KBM-7 (cell line): Measurements from ENCODE around the gene ABCG5.

Source experiments
- DNase-seq: peaks from one replicate; pipeline ENCODE4 v3.0.0-alpha.2; 2015
- in situ Hi-C: fragments of 300-500 bp; cut with MboI; formaldehyde crosslinking; loops from 2 replicates; pipeline ENCODE4 v1.14.3; 2020; ENCODE audit warnings: low sequenced_read_pairs, low pct_unique_long_range_greater_than_20kb, mixed read lengths

Gene ABCG5

DNA sequence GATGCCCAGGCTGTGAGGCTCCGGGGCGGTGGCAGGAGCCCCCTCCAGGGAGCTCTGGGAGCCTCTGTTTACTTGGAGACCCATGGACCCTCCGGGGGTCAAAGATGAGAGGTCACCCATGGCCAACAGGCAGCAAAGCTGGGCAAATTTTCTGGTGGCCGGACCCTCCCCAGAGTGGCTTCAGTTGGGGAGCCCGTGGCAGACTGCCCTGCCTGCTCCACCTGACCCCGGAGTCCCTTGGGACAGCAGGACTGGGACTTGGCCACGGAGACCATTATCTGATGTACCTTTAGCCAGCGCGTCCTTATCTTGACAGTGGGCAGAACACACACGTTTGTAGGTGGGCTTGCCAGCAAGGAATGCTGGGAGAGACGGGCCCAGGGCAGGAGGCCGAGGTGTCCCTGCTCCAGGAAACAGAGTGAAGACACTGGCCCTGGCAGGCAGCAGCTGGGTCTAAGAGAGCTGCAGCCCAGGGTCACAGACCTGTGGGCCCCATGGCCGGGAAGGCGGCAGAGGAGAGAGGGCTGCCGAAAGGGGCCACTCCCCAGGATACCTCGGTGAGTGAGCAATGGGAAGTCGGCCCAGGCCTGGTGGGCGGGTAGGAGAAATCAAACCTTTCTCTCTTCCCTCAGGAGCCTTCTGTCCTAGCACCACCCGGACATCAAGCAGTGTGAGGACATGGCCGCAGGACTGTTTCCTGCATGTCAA lies at the start of gene ABCG5, which contains the start of gene ABCG8:
Gene ABCG5, minus strand, starts transcription at position 280 of the 708 bp plus-strand sequence. Its CDS starts 160 bp downstream, at position 120.
Gene ABCG8, plus strand, starts transcription at position 412 of the 708 bp plus-strand sequence. Its CDS starts 83 bp downstream, at position 495.
- in situ Hi-C loops = no loop called here
- no peak for DNase-seq

DNA sequence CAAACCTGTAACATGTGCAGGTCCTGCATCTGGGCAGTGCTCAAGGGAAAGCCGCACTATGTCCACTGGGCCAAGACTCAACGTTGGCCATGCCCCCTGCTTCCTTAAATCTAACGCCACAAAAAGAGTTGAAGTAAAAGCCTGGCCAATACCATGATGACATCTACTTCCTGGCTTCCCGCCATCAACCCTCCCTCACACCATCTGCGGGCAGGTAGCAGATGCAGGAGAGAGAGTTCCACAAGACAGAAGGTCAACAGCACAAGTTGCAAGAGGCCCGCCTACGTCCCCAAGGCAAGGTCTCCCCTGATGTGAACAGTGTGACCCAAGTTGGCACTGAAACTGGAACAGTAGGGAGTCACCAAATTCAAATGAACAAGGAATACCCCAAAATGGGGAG lies 48.5 kb upstream of the ABCG5 start:
- DNase-seq = no peak

DNA sequence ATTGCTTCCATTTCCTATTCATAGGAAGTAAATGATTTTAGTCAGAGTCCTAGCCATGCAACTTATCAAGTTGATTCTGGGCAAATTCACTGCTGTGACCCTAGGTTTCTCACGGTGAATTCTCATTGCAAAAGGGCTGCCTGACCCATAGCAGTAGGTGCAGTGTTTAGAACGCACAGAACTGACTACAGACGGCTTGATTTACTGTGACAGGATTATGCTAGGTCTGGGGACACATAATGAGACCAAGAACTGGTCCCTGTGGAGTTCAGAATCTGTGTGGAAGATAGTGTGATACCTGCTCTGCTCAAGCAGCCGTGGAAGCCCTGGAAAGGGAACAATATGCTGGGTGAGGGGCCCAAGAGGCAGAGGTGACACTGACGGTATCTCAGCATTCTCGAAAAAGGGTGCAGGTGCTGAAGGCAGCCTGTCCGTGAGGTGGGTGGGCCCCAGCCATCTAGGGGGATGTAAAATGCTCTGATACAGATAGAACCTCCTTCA lies 46.5 kb upstream of the ABCG5 start:
- in situ Hi-C loops = loop anchor here (25.0 kb wide), 1 partner anchor 273 kb away; no protein-coding TSS in a partner anchor
- no peak for DNase-seq

More for the DNA sequence above, 48.5 kb upstream of the ABCG5 start:
- in situ Hi-C loops = loop anchor here (25.0 kb wide), 1 partner anchor 275 kb away; no protein-coding TSS in a partner anchor

DNA sequence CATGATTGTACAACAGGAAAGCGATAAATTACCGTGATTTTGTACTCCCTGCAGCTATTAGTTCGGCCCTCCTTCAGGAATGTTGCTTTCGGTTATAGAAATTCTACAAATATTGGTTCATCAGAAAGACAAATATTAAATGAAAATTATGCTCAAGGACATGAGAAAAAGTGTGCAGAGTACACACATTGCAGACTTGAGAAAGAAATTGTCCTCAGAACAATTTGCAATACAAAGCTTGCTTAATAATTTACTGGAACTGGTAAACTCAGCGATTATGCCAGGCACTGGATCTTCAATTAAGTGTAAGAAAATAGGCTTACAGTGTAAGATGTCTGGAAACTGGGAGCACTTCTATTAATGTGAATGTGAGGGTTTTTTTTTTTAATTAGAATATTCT lies 46.0 kb upstream of the ABCG5 start:
- no peak for DNase-seq
- in situ Hi-C loops = loop anchor here (25.0 kb wide), 1 partner anchor 272 kb away; no protein-coding TSS in a partner anchor

DNA sequence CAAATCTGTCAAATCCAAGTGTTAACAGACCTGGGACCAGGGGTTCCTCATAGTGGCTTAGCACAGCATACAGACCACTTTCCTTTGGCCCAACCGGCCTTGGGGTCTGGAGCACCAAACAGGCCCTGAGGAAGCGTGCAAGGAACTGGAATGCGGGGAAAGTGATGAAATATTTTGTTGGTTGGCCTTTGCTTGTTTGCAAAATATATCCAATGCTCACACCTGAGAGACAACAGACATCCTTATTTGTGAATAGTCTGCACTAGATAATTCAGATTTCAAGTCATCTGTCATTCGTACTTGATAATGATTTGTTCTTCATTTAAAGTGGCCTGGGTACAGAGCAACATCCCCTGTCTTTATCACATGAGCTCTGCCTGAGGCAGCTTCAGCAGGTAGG lies 43.7 kb upstream of the ABCG5 start:
- in situ Hi-C loops = loop anchor here (25.0 kb wide), 1 partner anchor 270 kb away; no protein-coding TSS in a partner anchor

DNA sequence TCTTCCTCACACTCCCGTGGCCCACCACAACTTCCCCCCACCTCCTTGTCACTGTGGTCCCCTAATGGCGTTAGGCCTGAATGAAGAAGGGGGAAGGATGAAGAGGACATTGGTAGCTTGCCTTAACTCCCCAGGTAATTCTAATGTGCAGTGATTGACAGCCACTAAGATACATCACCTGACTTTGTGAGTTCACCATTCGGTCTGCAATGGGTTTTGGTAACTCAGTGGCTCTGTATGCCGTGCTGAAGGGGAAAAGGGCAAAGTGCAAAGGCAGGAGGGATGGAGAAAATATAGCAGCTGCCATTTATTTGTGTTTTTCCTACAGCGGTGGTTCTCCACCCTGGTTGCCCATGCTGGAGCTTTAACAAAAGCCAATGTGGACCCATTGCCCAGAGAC lies 42.3 kb upstream of the ABCG5 start:
- in situ Hi-C loops = loop anchor here (25.0 kb wide), 1 partner anchor 269 kb away; no protein-coding TSS in a partner anchor
- DNase-seq = no peak

More for the DNA sequence above, 43.7 kb upstream of the ABCG5 start:
- no peak for DNase-seq

DNA sequence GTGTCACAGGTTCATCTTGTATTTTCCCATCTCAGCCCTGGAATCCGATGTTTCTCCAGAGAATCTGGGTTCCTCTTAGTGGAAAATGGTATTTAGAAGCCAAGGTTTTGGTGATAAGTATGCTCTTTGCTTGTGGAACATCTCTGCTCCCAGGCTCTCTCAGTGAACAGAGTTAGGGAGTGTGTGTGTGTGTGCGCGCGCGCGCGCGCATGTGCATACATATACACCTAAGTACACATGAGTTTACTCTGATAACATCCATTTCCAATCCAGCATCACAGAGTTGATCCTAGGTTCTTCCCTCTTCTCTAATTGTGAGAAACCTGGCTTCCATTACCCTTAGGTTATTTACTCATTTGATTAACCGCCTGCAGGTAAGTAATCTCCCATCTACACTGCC lies 41.8 kb upstream of the ABCG5 start:
- DNase-seq = no peak
- in situ Hi-C loops = loop anchor here (25.0 kb wide), 1 partner anchor 268 kb away; no protein-coding TSS in a partner anchor

DNA sequence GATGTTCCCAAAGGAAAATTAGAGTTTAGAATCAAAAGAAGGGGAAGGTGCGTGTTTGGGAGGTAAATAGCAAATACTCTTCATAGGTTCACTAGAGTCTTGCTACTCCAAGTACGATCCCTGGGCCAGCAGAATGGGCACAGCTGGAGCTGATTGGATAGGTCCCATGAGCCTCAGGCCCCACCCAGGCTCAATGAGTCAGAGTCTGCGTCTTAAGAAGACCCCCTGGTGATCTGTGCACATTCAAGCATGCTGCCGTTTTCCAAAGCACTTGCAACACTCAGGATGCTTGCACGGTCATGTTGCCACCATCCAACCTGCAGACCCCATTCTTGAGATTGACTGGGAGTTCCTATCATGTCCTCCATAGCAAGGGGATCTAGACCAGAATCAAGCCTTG lies 40.6 kb upstream of the ABCG5 start:
- no peak for DNase-seq
- in situ Hi-C loops = loop anchor here (25.0 kb wide), 1 partner anchor 267 kb away; no protein-coding TSS in a partner anchor

DNA sequence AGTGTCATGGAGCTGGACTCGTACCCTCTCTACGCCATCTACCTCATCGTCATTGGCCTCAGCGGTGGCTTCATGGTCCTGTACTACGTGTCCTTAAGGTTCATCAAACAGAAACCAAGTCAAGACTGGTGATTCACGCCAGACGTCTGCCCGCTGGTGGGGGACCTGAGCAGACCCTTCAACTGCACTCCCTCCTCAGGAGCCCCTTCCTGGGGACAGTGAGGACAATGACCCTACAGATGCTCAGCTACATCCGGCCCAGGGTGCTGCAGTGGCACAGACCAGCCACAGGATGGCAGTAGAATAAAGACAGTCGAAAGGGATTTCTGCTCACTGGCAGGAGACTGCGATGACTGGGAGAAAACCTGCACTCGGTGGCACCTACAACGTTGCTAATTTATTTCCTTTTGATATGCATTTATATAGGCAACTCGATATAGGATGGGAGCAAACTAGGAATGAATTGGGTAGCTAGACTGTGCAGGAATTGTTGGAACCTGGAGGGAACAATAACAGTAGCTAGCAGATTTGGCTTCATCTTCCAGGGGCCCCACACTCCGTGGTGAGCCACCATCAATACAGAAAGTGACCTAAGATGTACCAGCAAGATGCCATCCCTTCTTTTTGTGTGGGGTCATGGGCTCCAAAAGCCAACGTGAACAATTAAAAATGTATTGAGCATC lies 39.3 kb upstream of the ABCG5 start:
- in situ Hi-C loops = loop anchor here (25.0 kb wide), 1 partner anchor 266 kb away; no protein-coding TSS in a partner anchor

DNA sequence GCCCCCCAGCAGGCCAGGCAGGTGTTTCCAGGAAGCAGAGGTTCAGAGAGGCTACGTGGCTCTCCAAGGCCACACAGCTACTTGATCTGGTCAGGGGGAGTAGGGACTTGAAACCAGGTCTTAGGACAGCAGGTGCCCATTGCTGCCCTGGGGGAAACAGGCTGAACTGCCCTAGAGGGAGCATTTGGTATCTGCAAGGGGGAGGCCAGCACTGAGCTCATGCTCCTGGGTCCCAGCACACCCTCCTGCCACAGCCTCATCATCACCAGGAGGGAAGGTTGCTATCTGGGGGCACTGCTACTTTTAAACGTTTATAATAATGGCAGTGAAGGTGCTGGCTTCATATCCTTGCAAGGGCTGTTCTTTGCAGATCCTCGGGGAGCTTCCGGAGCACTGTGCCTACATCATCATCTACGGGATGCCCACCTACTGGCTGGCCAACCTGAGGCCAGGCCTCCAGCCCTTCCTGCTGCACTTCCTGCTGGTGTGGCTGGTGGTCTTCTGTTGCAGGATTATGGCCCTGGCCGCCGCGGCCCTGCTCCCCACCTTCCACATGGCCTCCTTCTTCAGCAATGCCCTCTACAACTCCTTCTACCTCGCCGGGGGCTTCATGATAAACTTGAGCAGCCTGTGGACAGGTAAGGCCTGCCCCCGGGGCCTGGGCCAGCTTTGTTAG lies 36.3 kb upstream of the ABCG5 start:
- DNase-seq = no peak
- in situ Hi-C loops = loop anchor here (25.0 kb wide), 1 partner anchor 263 kb away; no protein-coding TSS in a partner anchor

More for the DNA sequence above, 39.3 kb upstream of the ABCG5 start:
- DNase-seq = peak; percentile 72

DNA sequence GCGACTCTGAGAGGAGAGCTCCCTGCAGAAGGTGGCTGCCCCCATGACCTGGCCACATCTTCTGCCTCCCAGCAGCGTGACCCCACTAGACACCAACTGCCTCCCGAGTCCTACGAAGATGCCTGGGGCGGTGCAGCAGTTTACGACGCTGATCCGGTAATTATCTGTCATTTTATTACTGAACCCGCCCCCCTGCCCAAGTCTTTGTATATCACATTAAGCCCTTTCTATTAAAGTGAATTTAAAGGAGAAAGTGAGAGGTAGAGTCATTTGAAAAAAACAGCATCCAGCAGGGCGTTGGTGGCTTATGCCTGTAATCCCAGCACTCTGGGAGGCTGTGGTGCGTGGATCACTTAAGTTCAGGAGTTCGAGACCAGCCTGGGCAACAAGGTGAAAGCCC lies 33.5 kb upstream of the ABCG5 start:
- DNase-seq = no peak
- in situ Hi-C loops = no loop called here

DNA sequence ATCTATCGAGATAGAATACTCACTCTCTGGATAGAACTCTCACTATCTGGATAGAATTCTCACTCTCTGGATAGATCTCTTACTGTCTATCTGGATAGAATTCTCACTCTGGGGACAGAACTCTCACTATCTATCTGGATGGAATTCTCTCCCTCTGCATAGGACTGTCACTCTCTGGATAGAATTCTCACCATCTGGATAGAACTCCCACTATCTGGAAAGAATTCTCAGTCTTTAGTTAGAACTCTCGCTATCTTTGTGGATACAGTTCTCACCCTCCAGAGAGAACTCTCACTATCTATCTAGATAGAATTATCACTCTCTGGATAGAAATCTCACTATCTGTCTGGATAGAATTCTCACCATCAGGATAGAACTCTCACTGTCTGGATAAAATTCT lies 16.7 kb upstream of the ABCG5 start:
- DNase-seq = no peak
- in situ Hi-C loops = no loop called here

DNA sequence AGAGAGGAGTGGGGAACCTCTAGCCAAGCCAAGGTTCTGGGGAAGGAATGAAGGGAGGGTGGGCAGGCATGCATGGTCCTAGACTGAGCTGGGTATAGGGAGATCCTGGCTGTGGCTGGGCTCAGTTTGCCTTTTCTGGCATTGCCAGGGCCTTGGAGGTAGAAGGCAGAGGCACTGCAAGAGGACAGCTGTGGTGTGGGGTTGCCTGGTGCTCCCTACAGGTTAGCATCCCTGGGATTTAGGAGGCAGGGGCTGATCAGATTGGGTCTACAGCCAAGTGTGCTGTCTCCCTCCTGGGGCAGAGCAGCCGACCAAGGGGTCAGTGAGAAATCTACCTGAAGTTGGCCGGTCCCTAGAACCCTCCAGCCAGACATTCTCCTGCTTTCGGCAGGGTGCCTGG lies 16.0 kb upstream of the ABCG5 start:
- DNase-seq = no peak
- in situ Hi-C loops = no loop called here

DNA sequence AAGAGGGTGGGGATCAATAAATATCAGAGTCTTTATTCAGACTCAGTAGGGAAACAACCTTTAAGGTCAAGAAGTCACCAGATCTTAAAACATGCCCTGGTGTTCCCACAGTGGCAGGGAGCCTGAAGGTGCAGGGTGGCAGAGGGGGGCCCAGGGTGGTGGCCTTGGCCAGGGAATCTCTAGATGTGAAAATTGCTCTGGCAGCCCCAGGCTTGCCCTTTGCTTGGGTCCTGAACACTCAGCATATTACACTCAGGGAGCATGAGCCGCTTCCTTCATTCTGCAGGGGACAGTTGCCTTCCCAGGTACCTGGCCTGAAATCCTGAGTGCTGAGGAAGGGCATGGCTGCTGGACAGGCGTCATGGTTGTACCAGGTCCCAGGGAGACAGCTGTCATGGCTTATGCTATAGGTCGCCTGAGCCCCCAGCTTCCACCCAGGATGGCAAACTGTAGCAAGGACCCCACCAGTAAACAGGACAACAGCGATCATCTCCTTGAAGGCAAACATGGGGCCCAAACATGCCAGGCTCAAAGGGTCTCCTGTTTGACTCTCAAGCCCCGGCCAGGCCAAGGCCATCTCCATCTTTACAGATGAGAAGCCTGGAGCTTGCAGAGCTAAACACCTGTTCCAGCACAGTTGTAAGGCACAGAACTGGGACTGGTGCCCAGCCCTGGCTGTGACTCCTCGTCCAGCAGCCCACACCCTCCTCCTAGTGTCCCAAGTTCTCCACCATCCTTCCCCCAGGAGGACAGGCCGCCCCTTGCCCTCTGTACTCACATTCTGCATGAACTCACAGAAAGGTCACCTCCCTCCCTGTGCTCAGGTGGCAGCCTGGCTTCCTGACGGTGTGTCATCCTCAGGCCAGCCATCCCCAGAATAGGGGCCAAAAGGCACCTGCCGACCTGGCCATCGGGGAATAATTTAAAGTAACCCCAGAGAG lies 14.8 kb upstream of the ABCG5 start:
- DNase-seq = no peak
- in situ Hi-C loops = no loop called here

DNA sequence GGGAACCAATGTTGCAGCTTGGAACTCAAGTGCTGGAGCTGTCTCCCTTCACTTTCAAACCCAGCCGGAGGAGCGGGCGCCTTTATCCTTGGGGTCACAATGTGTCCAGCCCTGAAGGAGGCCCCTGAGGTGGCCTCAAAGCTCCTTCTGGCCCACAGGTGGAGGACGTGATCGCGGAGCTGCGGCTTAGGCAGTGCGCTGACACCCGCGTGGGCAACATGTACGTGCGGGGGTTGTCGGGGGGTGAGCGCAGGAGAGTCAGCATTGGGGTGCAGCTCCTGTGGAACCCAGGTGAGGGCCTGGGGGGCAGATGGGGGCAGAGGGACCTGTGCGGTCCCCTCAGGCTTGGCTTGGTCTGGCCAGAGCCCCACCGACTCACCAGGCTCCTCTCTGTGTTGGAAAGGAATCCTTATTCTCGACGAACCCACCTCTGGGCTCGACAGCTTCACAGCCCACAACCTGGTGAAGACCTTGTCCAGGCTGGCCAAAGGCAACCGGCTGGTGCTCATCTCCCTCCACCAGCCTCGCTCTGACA lies 13.6 kb upstream of the ABCG5 start:
- in situ Hi-C loops = no loop called here
- no peak for DNase-seq

DNA sequence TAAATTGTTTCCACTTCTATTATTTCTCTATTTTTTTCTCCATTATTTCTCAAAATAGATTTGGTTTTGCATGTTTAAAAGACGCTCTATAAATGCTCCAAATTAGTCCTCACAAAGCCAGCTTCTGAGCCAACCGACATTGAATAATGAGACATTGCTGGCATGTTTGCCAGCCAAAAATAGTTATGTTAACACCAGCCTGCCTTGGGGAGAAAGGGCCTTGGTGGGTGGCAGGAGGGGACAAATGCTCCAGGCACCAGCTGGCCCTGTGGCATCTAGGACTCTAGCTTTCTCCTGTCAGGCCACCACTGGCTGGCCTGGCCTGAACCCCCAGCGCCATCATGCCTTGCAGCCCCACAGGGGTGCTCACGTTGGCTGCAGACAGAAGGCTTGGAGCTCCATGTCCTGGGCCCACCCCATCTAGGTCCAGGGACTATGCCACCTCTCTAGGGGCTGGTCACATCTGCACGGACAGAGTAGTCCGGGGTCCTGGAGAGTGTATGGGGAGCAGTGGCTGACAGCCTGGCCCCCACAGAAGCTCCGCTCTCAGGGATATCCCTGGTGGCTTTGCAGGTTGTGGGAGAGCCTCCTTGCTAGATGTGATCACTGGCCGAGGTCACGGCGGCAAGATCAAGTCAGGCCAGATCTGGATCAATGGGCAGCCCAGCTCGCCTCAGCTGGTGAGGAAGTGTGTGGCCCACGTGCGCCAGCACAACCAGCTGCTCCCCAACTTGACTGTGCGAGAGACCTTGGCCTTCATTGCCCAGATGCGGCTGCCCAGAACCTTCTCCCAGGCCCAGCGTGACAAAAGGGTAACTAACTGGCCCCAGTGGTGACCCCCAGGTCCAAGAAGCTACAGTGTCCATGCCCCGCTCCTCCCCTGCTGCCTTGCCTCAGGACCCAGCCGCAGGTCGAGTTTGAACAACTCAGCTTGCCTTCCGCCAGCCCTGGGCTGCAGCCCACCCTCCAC lies 12.7 kb upstream of the ABCG5 start:
- in situ Hi-C loops = no loop called here
- DNase-seq = no peak

DNA sequence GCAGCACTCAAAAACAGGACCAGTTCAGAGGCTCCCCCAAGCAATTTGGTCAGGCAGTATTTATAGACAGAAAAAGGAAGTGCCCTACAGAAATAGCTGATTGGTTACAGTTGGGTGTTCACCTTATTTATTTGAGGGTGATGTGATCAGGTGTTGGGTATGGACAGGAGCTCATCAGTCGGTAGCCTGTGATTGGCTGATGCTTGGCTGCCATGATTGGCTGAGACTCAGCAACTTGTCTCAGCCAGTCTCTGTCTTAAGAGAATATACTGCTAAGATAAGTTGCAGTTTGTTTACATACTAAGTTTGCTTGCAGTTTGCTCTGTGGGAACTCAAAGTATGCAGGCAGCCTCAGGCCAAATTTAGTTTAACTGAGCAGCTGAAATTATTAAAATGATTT lies 9.6 kb upstream of the ABCG5 start:
- in situ Hi-C loops = no loop called here
- peak; percentile 13 for DNase-seq
